Stimulated activated naive CD8-positive, alpha-beta T cell treated with anti-CD3 and anti-CD28 coated beads, Interleukin-15, Interleukin-2, amounts not matched to agents 100 ng/mL and 50 ng/mL, for 24 hours (primary cell): ENCODE measurements around the gene SERPINB5.
A peak's percentile ranks its signal among the peaks of the same experiment; 100 is the strongest.

Experiments used
- H3K27ac Mint-ChIP-seq: one replicate; pipeline ENCODE4 v1.8.0; 2021; ENCODE audit warnings: mild to moderate bottlenecking, mixed read lengths
- H3K27me3 Mint-ChIP-seq: one replicate; pipeline ENCODE4 v1.8.0; 2021; ENCODE audit warnings: mixed read lengths
- H3K36me3 Mint-ChIP-seq: one replicate; pipeline ENCODE4 v1.8.0; 2021; ENCODE audit warnings: low read depth, mixed read lengths
- H3K4me1 Mint-ChIP-seq: one replicate; pipeline ENCODE4 v1.8.0; 2021; ENCODE audit warnings: low read depth, mixed read lengths
- H3K4me3 Mint-ChIP-seq: one replicate; pipeline ENCODE4 v1.8.0; 2021; ENCODE audit warnings: mild to moderate bottlenecking, mixed read lengths
- H3K9me3 Mint-ChIP-seq: one replicate; pipeline ENCODE4 v1.8.0; 2021; ENCODE audit warnings: mixed read lengths

The SERPINB5 gene, protein sequence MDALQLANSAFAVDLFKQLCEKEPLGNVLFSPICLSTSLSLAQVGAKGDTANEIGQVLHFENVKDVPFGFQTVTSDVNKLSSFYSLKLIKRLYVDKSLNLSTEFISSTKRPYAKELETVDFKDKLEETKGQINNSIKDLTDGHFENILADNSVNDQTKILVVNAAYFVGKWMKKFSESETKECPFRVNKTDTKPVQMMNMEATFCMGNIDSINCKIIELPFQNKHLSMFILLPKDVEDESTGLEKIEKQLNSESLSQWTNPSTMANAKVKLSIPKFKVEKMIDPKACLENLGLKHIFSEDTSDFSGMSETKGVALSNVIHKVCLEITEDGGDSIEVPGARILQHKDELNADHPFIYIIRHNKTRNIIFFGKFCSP

DNA sequence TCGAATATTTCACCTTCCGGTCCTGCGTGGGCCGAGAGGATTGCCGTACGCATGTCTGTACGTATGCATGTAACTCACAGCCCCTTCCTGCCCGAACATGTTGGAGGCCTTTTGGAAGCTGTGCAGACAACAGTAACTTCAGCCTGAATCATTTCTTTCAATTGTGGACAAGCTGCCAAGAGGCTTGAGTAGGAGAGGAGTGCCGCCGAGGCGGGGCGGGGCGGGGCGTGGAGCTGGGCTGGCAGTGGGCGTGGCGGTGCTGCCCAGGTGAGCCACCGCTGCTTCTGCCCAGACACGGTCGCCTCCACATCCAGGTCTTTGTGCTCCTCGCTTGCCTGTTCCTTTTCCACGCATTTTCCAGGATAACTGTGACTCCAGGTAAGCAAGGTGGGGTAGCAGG, at the start of gene SERPINB5:
Gene SERPINB5, plus strand, starts transcription at position 291 of the 400 bp plus-strand sequence. CDS start 7,471 bp downstream, outside the sequence.
- Mint-ChIP-seq H3K36me3 (no peaks in the 10 kb centered on the region), H3K9me3 (no peaks in the 10 kb centered on the region), H3K4me3 (no peak within 1 kb of the TSS), H3K27me3 (peaks cover 17% of the 10 kb centered on the region), H3K4me1 (no peaks in the 10 kb centered on the region), H3K27ac (no peak within 1 kb of the TSS)

DNA sequence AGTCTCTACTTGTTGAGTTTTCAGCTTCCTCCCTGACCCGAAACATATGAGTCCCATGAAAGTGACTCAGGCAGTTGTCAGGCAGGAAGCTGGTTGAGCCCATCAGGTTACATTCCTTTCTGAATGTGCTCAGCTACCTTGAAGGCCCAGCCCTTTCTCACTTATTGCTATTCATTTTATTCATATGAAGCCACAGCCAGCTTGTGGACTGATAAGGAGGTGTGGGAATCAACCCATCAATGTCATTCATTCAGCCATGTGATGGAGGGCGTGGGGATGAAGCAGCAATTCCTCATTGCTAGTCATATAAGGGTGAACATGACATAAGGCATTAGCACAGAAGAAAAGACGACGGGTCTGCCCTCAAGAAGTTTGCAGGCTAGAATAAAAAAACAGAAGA, 49.2 kb upstream of the SERPINB5 start:
- Mint-ChIP-seq H3K4me1 (peaks cover 13% of the 10 kb centered on the region), H3K27ac (no peak overlapping the region), H3K27me3 (peaks cover 13% of the 10 kb centered on the region), H3K9me3 (no peaks in the 10 kb centered on the region), H3K36me3 (no peaks in the 10 kb centered on the region), H3K4me3 (no peak overlapping the region)

DNA sequence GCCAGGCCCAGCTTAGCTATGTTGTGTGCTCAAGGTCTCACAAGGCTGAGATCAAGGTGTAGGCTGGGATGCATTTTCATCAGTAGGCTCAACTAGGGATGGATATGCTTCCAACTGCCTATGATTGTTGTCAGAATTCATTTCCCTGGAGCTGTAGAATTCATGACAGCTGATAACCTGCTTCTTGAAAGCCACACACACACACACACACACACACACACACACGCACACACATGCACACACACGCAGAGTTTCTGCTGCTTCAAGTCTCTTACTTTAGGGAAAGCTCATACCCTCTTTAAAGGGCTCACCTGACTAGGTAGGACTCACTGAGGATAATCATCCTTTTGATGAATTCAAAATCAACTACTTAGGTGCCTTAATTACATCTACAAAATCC, 46.2 kb upstream of the SERPINB5 start:
- no peak overlapping the region for H3K4me3 Mint-ChIP-seq
- no peaks in the 10 kb centered on the region for H3K4me1 Mint-ChIP-seq
- no peaks in the 10 kb centered on the region for H3K9me3 Mint-ChIP-seq
- peaks cover 16% of the 10 kb centered on the region for H3K27me3 Mint-ChIP-seq
- H3K36me3 Mint-ChIP-seq, result no peaks in the 10 kb centered on the region
- H3K27ac Mint-ChIP-seq, result no peak overlapping the region

GRCh38 chr18:63431180-63431579, 45.6 kb upstream of the SERPINB5 start:
- no peaks in the 10 kb centered on the region for H3K36me3 Mint-ChIP-seq
- no peaks in the 10 kb centered on the region for H3K9me3 Mint-ChIP-seq
- H3K27me3 Mint-ChIP-seq, result peaks cover 16% of the 10 kb centered on the region
- H3K4me1 Mint-ChIP-seq, result no peaks in the 10 kb centered on the region
- no peak overlapping the region for H3K4me3 Mint-ChIP-seq
- no peak overlapping the region for H3K27ac Mint-ChIP-seq

DNA sequence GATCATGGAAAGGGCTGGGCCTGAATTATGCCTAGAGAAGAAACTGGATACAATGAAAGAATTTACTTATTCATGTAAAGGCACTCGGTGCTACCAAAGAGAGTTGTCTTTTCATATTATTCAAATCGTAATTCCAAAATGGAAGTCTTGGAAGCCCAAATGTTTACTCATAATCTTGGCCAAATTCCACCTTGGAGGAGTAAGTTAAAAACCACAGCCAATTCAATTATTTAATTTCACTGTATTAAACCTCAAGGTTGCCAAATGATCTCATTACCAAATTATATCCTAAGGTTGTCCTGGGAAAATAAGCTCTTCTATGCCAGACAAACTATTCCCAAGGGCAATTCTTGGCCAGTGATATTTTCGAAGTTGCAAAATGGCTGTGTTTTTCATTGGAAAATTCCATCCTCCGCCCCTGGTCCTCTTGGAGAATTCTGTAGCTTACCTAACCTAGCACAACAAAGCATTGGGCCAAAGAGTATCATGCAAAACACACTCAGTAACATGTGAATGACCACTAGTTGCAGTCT, 43.4 kb upstream of the SERPINB5 start:
- H3K36me3 Mint-ChIP-seq, result no peaks in the 10 kb centered on the region
- H3K27me3 Mint-ChIP-seq, result peaks cover 16% of the 10 kb centered on the region
- H3K4me1 Mint-ChIP-seq, result no peaks in the 10 kb centered on the region
- no peak overlapping the region for H3K4me3 Mint-ChIP-seq
- no peak overlapping the region for H3K27ac Mint-ChIP-seq
- no peaks in the 10 kb centered on the region for H3K9me3 Mint-ChIP-seq

DNA sequence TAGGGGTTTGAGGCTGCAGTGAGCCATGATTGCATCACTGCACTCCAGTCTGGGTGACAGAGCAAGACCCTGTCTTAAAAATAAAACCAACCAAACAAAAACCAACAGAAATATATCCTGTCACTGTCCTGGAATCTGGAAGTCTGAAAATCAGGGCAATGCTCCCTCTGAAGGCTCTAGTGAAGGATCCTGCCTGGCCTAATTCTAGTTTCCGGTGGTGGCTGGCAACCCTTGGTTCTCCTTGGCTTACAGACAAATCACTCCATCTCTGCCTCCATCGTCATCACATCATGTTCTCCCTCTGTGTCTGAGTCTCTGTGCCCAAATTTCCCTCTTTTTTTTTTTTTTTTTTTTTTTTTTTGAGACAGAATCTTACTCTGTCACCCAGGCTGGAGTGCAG, 38.6 kb upstream of the SERPINB5 start:
- H3K27ac Mint-ChIP-seq, result no peak overlapping the region
- H3K36me3 Mint-ChIP-seq, result no peaks in the 10 kb centered on the region

DNA sequence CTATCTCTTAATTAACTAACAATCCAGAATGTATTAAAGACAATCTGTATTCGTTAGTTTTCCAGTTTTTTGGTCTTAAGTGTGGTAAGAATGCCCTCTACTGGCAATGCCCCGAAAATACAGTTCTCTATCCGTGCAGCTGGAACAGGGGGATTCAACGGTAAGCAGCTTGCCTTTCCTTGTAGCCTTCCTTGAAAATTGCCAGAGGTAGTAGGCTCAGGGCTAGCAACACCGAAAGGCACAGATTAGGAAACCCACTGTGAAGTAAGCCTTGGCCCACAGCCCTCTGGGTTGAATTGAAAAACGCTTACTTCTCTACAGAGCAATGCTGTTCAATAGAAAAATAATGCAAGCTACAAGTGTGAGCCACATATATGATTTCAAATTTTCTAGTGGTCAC, 37.4 kb upstream of the SERPINB5 start:
- Mint-ChIP-seq H3K4me3 (no peak overlapping the region), H3K9me3 (no peaks in the 10 kb centered on the region), H3K27me3 (peaks cover 2% of the 10 kb centered on the region), H3K27ac (no peak overlapping the region), H3K4me1 (no peaks in the 10 kb centered on the region), H3K36me3 (no peaks in the 10 kb centered on the region)

More for the DNA sequence above, 38.6 kb upstream of the SERPINB5 start:
- no peaks in the 10 kb centered on the region for H3K4me1 Mint-ChIP-seq
- peaks cover 2% of the 10 kb centered on the region for H3K27me3 Mint-ChIP-seq
- H3K9me3 Mint-ChIP-seq, result no peaks in the 10 kb centered on the region
- H3K4me3 Mint-ChIP-seq, result no peak overlapping the region

- H3K27me3 Mint-ChIP-seq, result no peaks in the 10 kb centered on the region
- no peaks in the 10 kb centered on the region for H3K9me3 Mint-ChIP-seq
- no peak overlapping the region for H3K4me3 Mint-ChIP-seq
- H3K27ac Mint-ChIP-seq, result no peak overlapping the region
- no peaks in the 10 kb centered on the region for H3K4me1 Mint-ChIP-seq
- H3K36me3 Mint-ChIP-seq, result no peaks in the 10 kb centered on the region
Measured at GRCh38 chr18:63440219-63440618, 36.5 kb upstream of the SERPINB5 start.

DNA sequence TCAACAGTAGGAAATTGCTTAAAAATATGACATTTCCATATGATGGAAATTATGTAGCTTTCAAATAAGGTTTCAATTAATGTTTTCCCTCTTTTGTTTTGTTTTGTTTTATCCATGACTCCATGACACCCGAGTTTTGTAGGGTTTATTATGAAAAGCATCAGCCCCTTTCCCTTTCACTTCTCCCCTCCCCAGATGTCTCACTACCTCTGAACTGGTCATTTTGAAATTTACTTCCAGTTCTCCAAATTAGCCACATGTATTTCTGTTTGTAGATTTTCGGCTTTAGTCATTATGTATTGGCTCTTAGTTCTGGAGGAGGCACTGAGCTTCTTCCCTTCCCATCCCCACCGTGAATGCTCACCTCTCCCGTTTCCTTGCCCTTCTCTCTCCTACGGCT, 35.9 kb upstream of the SERPINB5 start:
- Mint-ChIP-seq H3K27ac (peak overlapping the region; percentile 6), H3K27me3 (no peaks in the 10 kb centered on the region), H3K4me1 (no peaks in the 10 kb centered on the region), H3K36me3 (no peaks in the 10 kb centered on the region), H3K4me3 (no peak overlapping the region), H3K9me3 (no peaks in the 10 kb centered on the region)

DNA sequence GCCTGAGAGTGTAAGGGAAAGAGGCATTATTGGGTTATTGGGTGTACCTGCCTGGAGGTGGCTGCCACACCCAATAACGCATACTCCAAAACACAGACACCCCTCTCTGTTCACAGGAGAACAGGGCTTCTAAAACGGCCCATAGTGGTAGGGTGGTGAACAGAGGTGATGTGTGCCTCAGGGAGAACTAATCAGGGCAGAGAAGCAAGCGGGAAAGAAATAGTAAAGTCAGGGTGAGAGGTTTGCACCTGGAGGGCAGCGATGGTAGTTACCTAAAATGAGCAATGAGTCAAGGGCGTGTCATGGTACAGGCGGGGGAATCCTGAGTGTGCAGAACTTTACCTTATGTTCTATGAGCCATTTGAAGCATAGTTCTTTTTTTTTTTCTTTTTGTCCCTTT, 32.9 kb upstream of the SERPINB5 start:
- Mint-ChIP-seq H3K27ac (no peak overlapping the region), H3K27me3 (no peaks in the 10 kb centered on the region), H3K9me3 (no peaks in the 10 kb centered on the region), H3K36me3 (no peaks in the 10 kb centered on the region), H3K4me3 (no peak overlapping the region), H3K4me1 (no peaks in the 10 kb centered on the region)

- H3K9me3 Mint-ChIP-seq, result no peaks in the 10 kb centered on the region
Measured at GRCh38 chr18:63444580-63444979, 32.2 kb upstream of the SERPINB5 start.

GRCh38 chr18:63445037-63445436, 31.7 kb upstream of the SERPINB5 start:
- Mint-ChIP-seq H3K4me3 (no peak overlapping the region), H3K4me1 (no peaks in the 10 kb centered on the region), H3K9me3 (no peaks in the 10 kb centered on the region), H3K27ac (no peak overlapping the region), H3K27me3 (no peaks in the 10 kb centered on the region), H3K36me3 (no peaks in the 10 kb centered on the region)

More at GRCh38 chr18:63444580-63444979, 32.2 kb upstream of the SERPINB5 start:
- Mint-ChIP-seq H3K4me3 (no peak overlapping the region), H3K27ac (no peak overlapping the region), H3K4me1 (no peaks in the 10 kb centered on the region), H3K36me3 (no peaks in the 10 kb centered on the region), H3K27me3 (no peaks in the 10 kb centered on the region)

DNA sequence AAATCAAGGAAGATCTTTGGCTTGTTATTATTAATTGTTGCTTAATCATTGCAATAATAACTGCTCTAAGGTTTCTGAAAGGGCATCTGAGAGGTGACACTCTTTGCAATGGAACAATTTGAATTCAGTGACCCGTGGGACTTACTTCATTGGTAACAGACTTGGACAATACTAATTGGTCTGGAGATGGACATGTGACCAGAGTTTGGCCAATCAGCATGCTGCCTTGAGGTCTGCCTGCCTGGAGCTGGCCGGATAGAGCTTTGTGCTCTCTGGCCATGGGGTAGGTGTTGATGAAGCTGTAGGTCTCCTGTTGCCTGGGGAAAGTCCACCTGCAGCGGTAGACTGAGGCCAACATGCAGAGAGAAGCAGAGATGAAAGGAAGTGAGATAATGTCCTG, 30.5 kb upstream of the SERPINB5 start:
- no peaks in the 10 kb centered on the region for H3K27me3 Mint-ChIP-seq
- H3K9me3 Mint-ChIP-seq, result no peaks in the 10 kb centered on the region
- no peak overlapping the region for H3K27ac Mint-ChIP-seq
- no peaks in the 10 kb centered on the region for H3K36me3 Mint-ChIP-seq
- H3K4me3 Mint-ChIP-seq, result no peak overlapping the region
- H3K4me1 Mint-ChIP-seq, result no peaks in the 10 kb centered on the region

- no peak overlapping the region for H3K4me3 Mint-ChIP-seq
- H3K27me3 Mint-ChIP-seq, result no peaks in the 10 kb centered on the region
- H3K9me3 Mint-ChIP-seq, result no peaks in the 10 kb centered on the region
- no peaks in the 10 kb centered on the region for H3K4me1 Mint-ChIP-seq
- H3K36me3 Mint-ChIP-seq, result no peaks in the 10 kb centered on the region
- H3K27ac Mint-ChIP-seq, result no peak overlapping the region
Measured at GRCh38 chr18:63447066-63447465, 29.7 kb upstream of the SERPINB5 start.

DNA sequence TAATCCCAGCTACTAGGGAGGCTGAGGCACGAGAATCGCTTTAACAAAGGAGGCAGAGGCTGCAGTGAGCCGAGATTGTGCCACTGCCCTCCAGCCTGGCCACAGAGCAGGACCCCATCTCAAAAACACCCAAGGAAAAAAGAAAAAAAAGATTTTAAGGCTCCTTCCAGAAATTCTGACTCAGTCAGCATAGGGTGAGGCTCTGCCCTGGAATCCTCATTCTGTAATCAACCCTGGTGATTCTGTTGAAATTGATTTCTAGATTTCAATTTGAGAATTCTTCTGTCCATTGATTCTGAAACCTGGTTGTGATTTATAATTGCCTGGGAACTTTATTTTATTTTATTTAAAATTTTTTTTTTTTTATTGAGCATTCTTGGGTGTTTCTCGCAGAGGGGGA, 27.3 kb upstream of the SERPINB5 start:
- no peaks in the 10 kb centered on the region for H3K4me1 Mint-ChIP-seq

More for the DNA sequence above, 27.3 kb upstream of the SERPINB5 start:
- no peaks in the 10 kb centered on the region for H3K27me3 Mint-ChIP-seq
- no peak overlapping the region for H3K4me3 Mint-ChIP-seq
- H3K27ac Mint-ChIP-seq, result no peak overlapping the region
- H3K36me3 Mint-ChIP-seq, result no peaks in the 10 kb centered on the region
- H3K9me3 Mint-ChIP-seq, result no peaks in the 10 kb centered on the region
